GM04504 (cell line): Measurements from ENCODE around the gene DCAF11.
A peak's percentile ranks its signal among the peaks of the same experiment; 100 is the strongest.

ENCODE experiments used
- DNase-seq: peaks from one replicate; pipeline ENCODE4 v3.0.0-alpha.2; 2012; ENCODE audit warnings: low read depth

Gene DCAF11

GRCh38 chr14:24079491-24080141 is 35.0 kb upstream of the DCAF11 start:
- no peak for DNase-seq

- no peak for DNase-seq
These were observed 34.4 kb upstream of the DCAF11 start for GRCh38 chr14:24080142-24080530.

- DNase-seq = no peak
These were observed 33.5 kb upstream of the DCAF11 start for GRCh38 chr14:24080888-24081738.

GRCh38 chr14:24081739-24082211 is 32.8 kb upstream of the DCAF11 start:
- no peak for DNase-seq

GRCh38 chr14:24082411-24083080 is 32.0 kb upstream of the DCAF11 start:
- no peak for DNase-seq

- no peak for DNase-seq
These were observed 31.1 kb upstream of the DCAF11 start for GRCh38 chr14:24083462-24083861.

GRCh38 chr14:24084440-24084839 is 30.1 kb upstream of the DCAF11 start:
- no peak for DNase-seq

GRCh38 chr14:24085215-24085614 is 29.4 kb upstream of the DCAF11 start:
- no peak for DNase-seq

GRCh38 chr14:24086193-24086955 is 28.2 kb upstream of the DCAF11 start:
- no peak for DNase-seq

- no peak for DNase-seq
These were observed 27.6 kb upstream of the DCAF11 start for GRCh38 chr14:24087004-24087403.

GRCh38 chr14:24088095-24088494 is 26.5 kb upstream of the DCAF11 start:
- no peak for DNase-seq

- DNase-seq = no peak
These were observed 24.7 kb upstream of the DCAF11 start for GRCh38 chr14:24089890-24090289.

- DNase-seq = no peak
These were observed 22.5 kb upstream of the DCAF11 start for GRCh38 chr14:24092110-24092504.

GRCh38 chr14:24092505-24093206 is 21.9 kb upstream of the DCAF11 start:
- no peak for DNase-seq

GRCh38 chr14:24093207-24093900 is 21.2 kb upstream of the DCAF11 start:
- no peak for DNase-seq

GRCh38 chr14:24093901-24094840 is 20.4 kb upstream of the DCAF11 start, which contains the start of gene PCK2:
Gene PCK2 (plus strand): TSS chr14:24094311. CDS start chr14:24094406, 95 bp downstream.
- peak; percentile 91 for DNase-seq

- no peak for DNase-seq
These were observed 19.7 kb upstream of the DCAF11 start for GRCh38 chr14:24094841-24095270.

GRCh38 chr14:24095271-24096068 is 19.1 kb upstream of the DCAF11 start:
- peak; percentile 45 for DNase-seq
